Aorta (tissue), 5 donors: Measurements from ENCODE around the gene OLFM3. TPM values are rescaled to one million over a fixed set of nuclear protein-coding genes. Genes with fewer than 3 reads are reported as not detected.

Source experiments
- ATAC-seq: fragments of 200-7000 bp; cut with Tn5 transposase; one replicate; pipeline ENCODE4 v1.9.1; 2022; ENCODE audit warnings: moderate library complexity; ENCODE audit not compliant: low FRiP score
- DNase-seq, 2 donors: peaks; one replicate each; pipeline ENCODE4 v3.0.0-alpha.2; 2020
- H3K27ac ChIP-seq, 2 donors: one replicate each; pipeline ENCODE4 v1.5.1; 2013; ENCODE audit warnings: low read length in 2 of 2, mild to moderate bottlenecking in 2 of 2, moderate library complexity in 2 of 2, control low read depth in 1 of 2, inconsistent platforms in 1 of 2, low read depth in 1 of 2
- H3K27me3 ChIP-seq, 2 donors: one replicate each; pipeline ENCODE4 v1.6.1; 2013; ENCODE audit warnings: control low read depth in 1 of 2, low read length in 1 of 2, mild to moderate bottlenecking in 1 of 2, moderate library complexity in 1 of 2; ENCODE audit not compliant: insufficient read depth in 2 of 2, control insufficient read depth in 1 of 2
- H3K36me3 ChIP-seq, 2 donors: one replicate each; pipeline ENCODE4 v1.6.1; 2013; ENCODE audit warnings: control low read depth in 1 of 2, low read length in 1 of 2, mild to moderate bottlenecking in 1 of 2; ENCODE audit not compliant: insufficient read depth in 2 of 2, control insufficient read depth in 1 of 2
- H3K4me1 ChIP-seq, 2 donors: one replicate each; pipeline ENCODE4 v1.6.1; 2013; ENCODE audit warnings: low read length in 2 of 2, control low read depth in 1 of 2, mild to moderate bottlenecking in 1 of 2, moderate library complexity in 1 of 2; ENCODE audit not compliant: insufficient read depth in 2 of 2, control insufficient read depth in 1 of 2
- H3K4me3 ChIP-seq, 2 donors: one replicate each; pipeline ENCODE4 v1.5.1; 2013; ENCODE audit warnings: low read length in 2 of 2, control low read depth in 1 of 2, mild to moderate bottlenecking in 1 of 2
- H3K9me3 ChIP-seq: one replicate; pipeline ENCODE4 v1.6.1; 2013; ENCODE audit warnings: mild to moderate bottlenecking, low read length; ENCODE audit not compliant: control insufficient read depth
- WGBS, 2 donors: extraction: QIAGEN DNeasy Blood & Tissue Kit; methylation state at CpG; one replicate each; pipeline ENCODE4 v1.1.7; 2013; 5-methylcytosine and 5-hydroxymethylcytosine counted together
- intact Hi-C, 2 donors: fragments of 100-400 bp; cut with DNase I; formaldehyde crosslinking; loops; one replicate each; pipeline versions ENCODE4 v1.14.2 to v1.15.0; 2022
- polyA plus RNA-seq, 2 donors: library from polyadenylated mRNA; stranded (reverse); fragments of 200-250 nt; gene quantifications; one replicate each; pipeline ENCODE4 v1.2.3, GENCODE V29; 2013
- total RNA-seq, 2 donors: library from RNA; stranded (reverse); fragmentation: NEBNext Ultra II Directional; extraction: Animal tissue kit (Norgen Biotek cat#: 25700); gene quantifications; one replicate each; pipeline ENCODE4 v1.2.1, GENCODE V29; 2021
- donor health status: healthy with polysubstance abuse.
- donor health status: Bipolar disorder and iron deficiency.
- donor health status: DM: no; HTN: no; CAD: no.
- donor health status: DM: no; HTN: no; CAD: no.
- donor health status: DM: yes; HTN: yes; CAD: no.

The OLFM3 gene
- total and polyA plus RNA-seq, 4 donors = not detected

- DNase-seq = no peak
- Histone ChIP-seq H3K9me3 (no peaks in the 10 kb centered on the region), H3K27me3 (peaks cover 0 to 1% of the 10 kb centered on the region in 2 donors), H3K27ac (no peak overlapping the region), H3K4me3 (no peak overlapping the region), H3K36me3 (no peaks in the 10 kb centered on the region), H3K4me1 (no peaks in the 10 kb centered on the region)
- WGBS, 2 donors = 54 to 63% methylated on average over 2 of the region's 2 CpGs
- no peak for ATAC-seq
- intact Hi-C loops = no loop called here
Observed at GRCh38 chr1:101907264-101907663, 89.5 kb downstream of the OLFM3 start.

GRCh38 chr1:101905283-101905835 is 91.4 kb downstream of the OLFM3 start:
- no peak overlapping the region for H3K4me3 ChIP-seq
- H3K27ac ChIP-seq = no peak overlapping the region
- ATAC-seq (no peak), DNase-seq (no peak)
- H3K27me3 ChIP-seq = no peaks in the 10 kb centered on the region
- no peaks in the 10 kb centered on the region for H3K36me3 ChIP-seq
- 52 to 72% methylated on average over 2 of the region's 2 CpGs for WGBS, 2 donors
- H3K9me3 ChIP-seq = no peaks in the 10 kb centered on the region
- intact Hi-C loops = no loop called here
- H3K4me1 ChIP-seq = no peaks in the 10 kb centered on the region

- WGBS, 2 donors = 80 to 92% methylated on average over 1 of the region's 1 CpG
- DNase-seq (no peak), ATAC-seq (no peak)
- Histone ChIP-seq H3K27me3 (no peaks in the 10 kb centered on the region), H3K27ac (no peak overlapping the region), H3K9me3 (no peaks in the 10 kb centered on the region), H3K36me3 (no peaks in the 10 kb centered on the region), H3K4me3 (no peak overlapping the region), H3K4me1 (no peaks in the 10 kb centered on the region)
- intact Hi-C loops = no loop called here
Observed at GRCh38 chr1:101902199-101902598, 94.5 kb downstream of the OLFM3 start.

- 87 to 93% methylated on average over 2 of the region's 2 CpGs for WGBS, 2 donors
- no peak for ATAC-seq
- no peaks in the 10 kb centered on the region for H3K27me3 ChIP-seq
- H3K27ac ChIP-seq = no peak overlapping the region
- DNase-seq = no peak
- intact Hi-C loops = no loop called here
- no peaks in the 10 kb centered on the region for H3K9me3 ChIP-seq
- H3K4me3 ChIP-seq = no peak overlapping the region
- H3K36me3 ChIP-seq = no peaks in the 10 kb centered on the region
- no peaks in the 10 kb centered on the region for H3K4me1 ChIP-seq
Observed at GRCh38 chr1:101898137-101898536, 98.6 kb downstream of the OLFM3 start.

- Histone ChIP-seq H3K9me3 (no peaks in the 10 kb centered on the region), H3K36me3 (no peaks in the 10 kb centered on the region), H3K4me1 (no peaks in the 10 kb centered on the region), H3K4me3 (no peak overlapping the region), H3K27me3 (peaks cover 0 to 2% of the 10 kb centered on the region in 2 donors), H3K27ac (no peak overlapping the region)
- no peak for DNase-seq
- 77% methylated on average over 2 of the region's 2 CpGs for WGBS, 2 donors
- intact Hi-C loops = no loop called here
- ATAC-seq = no peak
Observed at GRCh38 chr1:101884621-101885020, 112.1 kb downstream of the OLFM3 start.

GRCh38 chr1:101875891-101876290 is 120.8 kb downstream of the OLFM3 start:
- ATAC-seq = no peak
- no peaks in the 10 kb centered on the region for H3K4me1 ChIP-seq

GRCh38 chr1:101873672-101874071 is 123.1 kb downstream of the OLFM3 start:
- no peak overlapping the region for H3K27ac ChIP-seq
- ATAC-seq (no peak), DNase-seq (no peak)
- no peaks in the 10 kb centered on the region for H3K36me3 ChIP-seq
- H3K4me1 ChIP-seq = no peaks in the 10 kb centered on the region
- no peaks in the 10 kb centered on the region for H3K27me3 ChIP-seq
- 95% methylated on average over 1 of the region's 1 CpG for WGBS, 2 donors
- H3K9me3 ChIP-seq = no peaks in the 10 kb centered on the region
- intact Hi-C loops = no loop called here
- H3K4me3 ChIP-seq = no peak overlapping the region

More at GRCh38 chr1:101875891-101876290, 120.8 kb downstream of the OLFM3 start:
- DNase-seq = no peak
- intact Hi-C loops = no loop called here
- H3K27ac ChIP-seq = no peak overlapping the region
- H3K27me3 ChIP-seq = no peaks in the 10 kb centered on the region
- H3K36me3 ChIP-seq = no peaks in the 10 kb centered on the region
- H3K4me3 ChIP-seq = no peak overlapping the region
- no peaks in the 10 kb centered on the region for H3K9me3 ChIP-seq

- ATAC-seq (no peak), DNase-seq (no peak)
- no peaks in the 10 kb centered on the region for H3K9me3 ChIP-seq
- no peaks in the 10 kb centered on the region for H3K27me3 ChIP-seq
- WGBS, 2 donors = 67 to 96% methylated on average over 1 of the region's 1 CpG
- no peaks in the 10 kb centered on the region for H3K36me3 ChIP-seq
- no peak overlapping the region for H3K4me3 ChIP-seq
- no peaks in the 10 kb centered on the region for H3K4me1 ChIP-seq
- H3K27ac ChIP-seq = no peak overlapping the region
- intact Hi-C loops = no loop called here
Observed at GRCh38 chr1:101859941-101860340, 136.8 kb downstream of the OLFM3 start.

GRCh38 chr1:101854271-101854670 is 142.5 kb downstream of the OLFM3 start:
- WGBS, 2 donors = 57 to 67% methylated on average over 3 of the region's 3 CpGs
- H3K9me3 ChIP-seq = no peaks in the 10 kb centered on the region
- no peak for ATAC-seq

More at GRCh38 chr1:101854271-101854670, 142.5 kb downstream of the OLFM3 start:
- Histone ChIP-seq H3K4me3 (no peak overlapping the region), H3K4me1 (no peaks in the 10 kb centered on the region), H3K36me3 (no peaks in the 10 kb centered on the region), H3K27ac (no peak overlapping the region), H3K27me3 (no peaks in the 10 kb centered on the region)
- intact Hi-C loops = no loop called here
- no peak for DNase-seq
